T-helper 2 cell treated with Interferon-gamma antibody and Interleukin-4, amounts not matched to agents 100 ng/mL and 5 ng/mL, for 36 hours (primary cell): Measurements from ENCODE around the gene SERPINI2. TPM values are rescaled to one million over a fixed set of nuclear protein-coding genes. Genes with fewer than 3 reads are reported as not detected.

Source experiments
- intact Hi-C: fragments of 100-400 bp; cut with micrococcal nuclease; formaldehyde crosslinking; loops from one replicate; pipeline ENCODE4 v1.15.1; 2023
- total RNA-seq: library from RNA; stranded (reverse); gene quantifications from 2 replicates; pipeline ENCODE4 v1.2.3, GENCODE V29; 2022

Gene SERPINI2, protein sequence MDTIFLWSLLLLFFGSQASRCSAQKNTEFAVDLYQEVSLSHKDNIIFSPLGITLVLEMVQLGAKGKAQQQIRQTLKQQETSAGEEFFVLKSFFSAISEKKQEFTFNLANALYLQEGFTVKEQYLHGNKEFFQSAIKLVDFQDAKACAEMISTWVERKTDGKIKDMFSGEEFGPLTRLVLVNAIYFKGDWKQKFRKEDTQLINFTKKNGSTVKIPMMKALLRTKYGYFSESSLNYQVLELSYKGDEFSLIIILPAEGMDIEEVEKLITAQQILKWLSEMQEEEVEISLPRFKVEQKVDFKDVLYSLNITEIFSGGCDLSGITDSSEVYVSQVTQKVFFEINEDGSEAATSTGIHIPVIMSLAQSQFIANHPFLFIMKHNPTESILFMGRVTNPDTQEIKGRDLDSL
- total RNA-seq: not detected in 2 replicates

GRCh38 chr3:167473863-167474262, at the start of gene SERPINI2:
SERPINI2 (minus strand) TSS chr3:167474042; CDS start chr3:167471834, 2,208 bp downstream.
- intact Hi-C loops: no loop called here

DNA sequence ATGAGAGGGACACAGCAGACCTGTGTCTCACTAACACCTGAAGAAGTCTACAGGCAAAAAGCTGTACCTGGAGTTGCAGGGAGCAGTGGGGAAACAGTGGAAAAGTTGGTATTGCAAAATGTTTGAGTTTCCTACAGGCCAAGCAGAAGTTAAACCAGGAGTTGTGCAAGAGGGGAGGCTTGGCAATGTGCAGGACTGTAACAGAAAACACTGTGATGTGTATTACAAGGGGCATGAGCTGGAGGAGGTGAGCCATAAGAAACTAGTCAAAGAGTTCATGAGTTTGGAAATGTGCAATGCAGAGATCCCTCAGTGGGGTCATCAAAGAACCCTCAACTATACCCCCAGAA, 47.1 kb upstream of the SERPINI2 start:
- intact Hi-C loops: no loop called here

GRCh38 chr3:167520266-167521005, 46.6 kb upstream of the SERPINI2 start:
- intact Hi-C loops: no loop called here

DNA sequence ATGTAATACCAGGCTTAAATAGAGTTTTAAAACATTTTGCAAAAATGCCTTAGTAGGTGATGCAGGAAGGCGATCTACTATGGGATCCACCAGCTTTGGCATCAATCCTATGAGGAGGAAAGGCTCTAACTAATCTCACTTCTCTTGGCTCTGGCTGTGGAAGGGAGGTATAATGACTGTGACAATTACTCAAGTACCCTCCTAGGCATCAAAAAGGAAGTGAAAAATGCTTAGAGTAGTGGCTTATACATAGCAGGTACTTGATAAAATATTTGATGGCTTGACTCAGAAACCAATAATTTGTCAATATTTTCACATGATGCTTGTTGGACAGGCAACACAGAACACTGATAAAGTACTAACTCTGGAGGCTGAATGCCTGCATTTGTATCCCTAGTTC, 34.1 kb upstream of the SERPINI2 start:
- intact Hi-C loops: no loop called here

DNA sequence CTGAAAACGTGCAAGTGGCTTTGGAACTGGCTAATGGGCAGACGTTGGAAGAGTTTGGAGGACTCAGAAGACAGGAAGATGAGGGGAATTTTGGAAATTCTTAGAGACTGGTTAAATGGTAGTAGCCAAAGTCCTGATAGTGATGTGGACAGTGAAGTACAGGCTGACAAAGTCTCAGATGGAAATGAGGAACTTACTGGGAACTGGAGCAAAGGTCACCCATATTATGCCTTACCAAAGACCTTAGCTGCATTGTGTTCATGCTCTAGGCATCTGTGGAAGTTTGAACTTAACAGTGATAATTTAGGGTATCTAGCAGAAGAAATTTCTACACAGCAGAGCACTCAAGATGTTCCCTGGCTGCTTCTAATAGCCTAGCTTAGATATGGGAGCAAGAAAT, 28.6 kb upstream of the SERPINI2 start:
- intact Hi-C loops: no loop called here

DNA sequence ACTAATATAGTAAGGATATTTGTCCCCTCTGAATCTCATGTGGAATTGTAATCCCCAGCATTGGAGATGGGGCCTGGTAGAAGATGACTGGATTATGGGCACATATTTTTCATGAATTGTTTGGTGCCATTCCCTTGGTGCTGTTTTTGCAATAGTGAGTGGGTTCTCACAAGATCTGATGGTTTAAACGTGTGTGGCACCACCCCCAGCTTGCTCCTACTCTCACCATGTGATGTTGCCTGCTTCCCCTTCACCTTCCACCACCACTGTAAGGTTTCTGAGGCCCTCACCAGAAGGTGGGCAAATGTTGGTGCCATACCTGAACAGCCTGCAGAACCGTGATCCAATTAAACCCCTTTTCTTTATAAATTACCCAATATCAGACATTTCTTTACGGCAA, 28.1 kb upstream of the SERPINI2 start:
- intact Hi-C loops: no loop called here

GRCh38 chr3:167497903-167498302, 24.1 kb upstream of the SERPINI2 start:
- intact Hi-C loops: no loop called here

- intact Hi-C loops: no loop called here
Measured at GRCh38 chr3:167493244-167493643, 19.4 kb upstream of the SERPINI2 start.

DNA sequence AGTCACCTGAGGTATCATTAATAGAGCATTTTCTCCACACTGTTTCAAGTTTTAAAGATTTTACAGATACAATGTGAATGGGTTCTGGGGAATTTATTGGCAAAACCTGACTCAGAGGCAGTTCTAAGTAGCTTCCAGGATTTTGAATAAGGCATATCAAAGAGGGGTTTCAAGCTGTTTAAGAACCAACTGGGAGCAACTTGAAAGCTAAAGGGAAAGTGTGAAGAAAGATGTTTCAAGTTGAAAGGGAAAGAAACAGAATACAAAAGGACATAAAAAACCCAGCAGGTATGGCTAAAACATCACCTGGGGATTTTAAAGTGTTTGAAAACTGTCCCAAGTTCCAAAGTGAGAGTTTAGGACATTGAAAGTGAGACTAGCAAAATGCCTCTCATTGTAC, 17.8 kb upstream of the SERPINI2 start:
- intact Hi-C loops: no loop called here

DNA sequence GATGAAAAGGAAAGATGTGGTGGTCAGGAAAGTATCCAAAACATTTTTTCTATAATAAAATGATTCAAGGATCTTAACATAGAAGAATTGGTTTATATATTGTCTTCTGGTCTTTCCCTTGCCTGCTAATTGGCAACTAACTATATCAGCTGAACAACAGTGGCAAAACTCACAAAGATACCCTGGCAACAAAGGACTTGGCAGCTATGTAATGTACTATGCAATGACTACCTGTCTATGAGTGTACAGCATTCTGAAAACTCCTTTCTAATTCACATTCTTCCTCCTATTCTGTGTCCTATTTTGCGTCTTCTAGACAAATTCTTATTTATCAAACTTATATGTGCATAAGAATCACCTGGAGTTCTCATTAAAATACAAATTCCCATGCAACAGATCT, 15.7 kb upstream of the SERPINI2 start:
- intact Hi-C loops: no loop called here

- intact Hi-C loops: no loop called here
Measured at GRCh38 chr3:167487556-167487955, 13.7 kb upstream of the SERPINI2 start.

- intact Hi-C loops: no loop called here
Measured at GRCh38 chr3:167484551-167484950, 10.7 kb upstream of the SERPINI2 start.

DNA sequence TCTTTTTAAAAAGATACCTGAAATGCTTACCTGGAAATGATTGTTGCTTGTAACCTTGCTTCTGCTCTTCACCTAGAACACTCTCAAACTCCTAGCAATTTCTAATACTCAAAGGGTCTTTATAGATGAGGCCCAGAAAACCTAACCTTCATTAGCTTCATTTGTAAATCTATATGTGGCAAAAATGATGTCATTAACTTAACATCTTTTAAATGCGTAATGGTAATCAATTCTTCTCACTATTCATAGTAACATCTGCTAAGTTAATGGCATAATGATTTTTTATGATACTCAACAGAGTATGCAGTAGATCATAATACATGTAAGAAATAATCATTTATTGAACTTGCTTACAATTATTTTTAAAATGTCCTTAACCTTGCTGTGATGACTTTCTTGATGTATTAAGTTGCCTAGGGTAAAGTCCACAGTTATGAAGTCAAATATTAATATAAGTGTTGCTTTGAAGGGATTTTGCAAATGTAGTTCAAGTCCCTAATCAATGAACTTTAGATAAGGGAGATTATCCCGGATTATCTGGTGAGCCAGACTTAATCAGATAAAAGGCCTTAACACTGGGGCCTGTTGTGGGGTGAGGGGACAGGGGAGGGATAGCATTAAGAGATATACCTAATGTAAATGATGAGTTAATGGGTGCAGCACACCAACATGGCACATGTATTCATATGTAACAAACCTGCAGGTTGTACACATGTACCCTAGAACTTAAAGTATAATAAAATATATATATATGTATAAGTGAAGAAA, 10.1 kb upstream of the SERPINI2 start:
- intact Hi-C loops: no loop called here

- intact Hi-C loops: no loop called here
Measured at GRCh38 chr3:167481164-167481563, 7.3 kb upstream of the SERPINI2 start.

GRCh38 chr3:167480748-167481147, 6.9 kb upstream of the SERPINI2 start:
- intact Hi-C loops: no loop called here

- intact Hi-C loops: no loop called here
Measured at GRCh38 chr3:167469381-167469780, 4.5 kb downstream of the SERPINI2 start.

- intact Hi-C loops: no loop called here
Measured at GRCh38 chr3:167467848-167468611, 5.8 kb downstream of the SERPINI2 start.

GRCh38 chr3:167466966-167467365, 6.9 kb downstream of the SERPINI2 start:
- intact Hi-C loops: no loop called here

GRCh38 chr3:167456157-167456799, 17.6 kb downstream of the SERPINI2 start:
- intact Hi-C loops: no loop called here

- intact Hi-C loops: no loop called here
Measured at GRCh38 chr3:167453815-167454214, 20.0 kb downstream of the SERPINI2 start.

DNA sequence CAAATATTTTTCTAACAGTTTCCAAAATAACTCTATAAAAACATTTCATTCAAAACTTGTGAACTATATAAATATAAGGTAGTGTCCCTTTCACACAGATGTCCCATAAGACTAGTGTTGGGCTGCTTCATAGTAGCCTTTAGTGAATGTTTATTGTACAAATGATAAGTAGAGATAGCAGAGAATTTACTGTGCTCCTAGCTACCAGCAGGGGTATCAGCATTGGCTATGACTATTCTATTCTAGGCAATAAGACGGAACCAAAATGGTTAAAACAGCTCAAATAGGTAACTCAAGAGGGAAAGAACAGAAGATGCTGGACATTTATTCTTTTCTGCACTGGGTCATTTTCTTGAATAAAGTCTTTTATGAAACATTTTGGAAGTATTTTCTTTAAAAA, 22.6 kb downstream of the SERPINI2 start:
- intact Hi-C loops: no loop called here
